Body of pancreas (tissue), 4 donors: ENCODE results near the gene TTC39C.

Experiments used
- POLR2A ChIP-seq, 3 donors: fragments of 450-650 bp; IDR thresholded peaks; one replicate each; pipeline ENCODE4 v1.6.1; 2016; ENCODE audit warnings: antibody characterized with exemption in 3 of 3, mild to moderate bottlenecking in 2 of 3
- TF ChIP-seq, protein P1 (sequence below), 7 experiments: fragments of 450-650 bp in 4 of 7; fragments of 200-600 bp in 3 of 7; sonication (generic) in 3 of 7; IDR thresholded peaks; one replicate each; pipeline ENCODE4 v1.5.1; 2016 to 2019; ENCODE audit warnings: antibody characterized with exemption in 7 of 7

- TF ChIP-seq, protein P1, sequence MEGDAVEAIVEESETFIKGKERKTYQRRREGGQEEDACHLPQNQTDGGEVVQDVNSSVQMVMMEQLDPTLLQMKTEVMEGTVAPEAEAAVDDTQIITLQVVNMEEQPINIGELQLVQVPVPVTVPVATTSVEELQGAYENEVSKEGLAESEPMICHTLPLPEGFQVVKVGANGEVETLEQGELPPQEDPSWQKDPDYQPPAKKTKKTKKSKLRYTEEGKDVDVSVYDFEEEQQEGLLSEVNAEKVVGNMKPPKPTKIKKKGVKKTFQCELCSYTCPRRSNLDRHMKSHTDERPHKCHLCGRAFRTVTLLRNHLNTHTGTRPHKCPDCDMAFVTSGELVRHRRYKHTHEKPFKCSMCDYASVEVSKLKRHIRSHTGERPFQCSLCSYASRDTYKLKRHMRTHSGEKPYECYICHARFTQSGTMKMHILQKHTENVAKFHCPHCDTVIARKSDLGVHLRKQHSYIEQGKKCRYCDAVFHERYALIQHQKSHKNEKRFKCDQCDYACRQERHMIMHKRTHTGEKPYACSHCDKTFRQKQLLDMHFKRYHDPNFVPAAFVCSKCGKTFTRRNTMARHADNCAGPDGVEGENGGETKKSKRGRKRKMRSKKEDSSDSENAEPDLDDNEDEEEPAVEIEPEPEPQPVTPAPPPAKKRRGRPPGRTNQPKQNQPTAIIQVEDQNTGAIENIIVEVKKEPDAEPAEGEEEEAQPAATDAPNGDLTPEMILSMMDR (IDR thresholded peaks at IDR 0.05) = no peak
- no peak for TF ChIP-seq POLR2A (IDR thresholded peaks at IDR 0.05)
Measured at GRCh38 chr18:24089076-24089475, 74.5 kb downstream of the TTC39C start.
